GM13976 (cell line): ENCODE data around the gene EVI2B.

Experiments used
- DNase-seq: peaks from one replicate; pipeline ENCODE4 v3.0.0; 2012; ENCODE audit warnings: low spot score
- CTCF ChIP-seq: IDR thresholded peaks from 2 replicates; pipeline ENCODE4 v1.5.1; 2012; ENCODE audit warnings: borderline replicate concordance, mild to moderate bottlenecking; ENCODE audit not compliant: insufficient read depth; ENCODE audit errors: extremely low read depth, missing control alignments, control extremely low read depth
- in situ Hi-C: fragments of 300-500 bp; cut with MboI; formaldehyde crosslinking; loops from one replicate; pipeline ENCODE4 v1.12.0; 2022; ENCODE audit warnings: low sequenced_read_pairs, mixed read lengths, inconsistent platforms; ENCODE audit not compliant: unreplicated experiment

EVI2B gene

DNA sequence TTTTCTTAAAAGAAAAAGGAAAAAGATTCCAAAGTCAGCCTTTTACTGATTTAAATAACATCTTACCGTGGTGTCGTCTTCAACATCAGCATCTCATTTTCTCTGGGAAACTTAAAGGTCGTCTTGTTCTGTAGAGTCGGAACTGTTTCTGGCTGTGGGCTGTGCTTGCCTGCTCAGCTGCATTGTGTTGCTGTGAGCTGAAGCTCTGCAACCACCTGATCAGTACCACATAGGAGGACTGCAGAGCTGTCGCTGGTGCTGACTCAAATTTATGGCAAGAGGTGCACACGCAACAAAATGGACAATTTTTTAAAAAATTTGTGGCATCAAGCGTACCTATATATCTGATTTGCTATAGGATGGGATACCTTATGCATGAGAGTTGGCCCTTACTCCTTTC lies 16.8 kb downstream of the EVI2B start, which contains the start of gene OMG:
Gene OMG (minus strand): TSS at position 150 of the 400 bp plus-strand sequence. CDS start 908 bp downstream, outside the sequence.
- in situ Hi-C loops: no loop called here
- DNase-seq: no peak

GRCh38 chr17:31296142-31296541 lies 17.7 kb downstream of the EVI2B start:
- no peak for DNase-seq
- in situ Hi-C loops: no loop called here
- no peak for TF ChIP-seq CTCF

More for the DNA sequence above, 16.8 kb downstream of the EVI2B start, which contains the start of gene OMG:
- no peak for TF ChIP-seq CTCF

- in situ Hi-C loops: no loop called here
- no peak for TF ChIP-seq CTCF
- DNase-seq: no peak
Observed at GRCh38 chr17:31295489-31295871, 18.4 kb downstream of the EVI2B start.

GRCh38 chr17:31294820-31295488 lies 18.9 kb downstream of the EVI2B start:
- in situ Hi-C loops: no loop called here
- TF ChIP-seq CTCF: no peak
- no peak for DNase-seq

GRCh38 chr17:31294231-31294630 lies 19.6 kb downstream of the EVI2B start:
- DNase-seq: no peak
- TF ChIP-seq CTCF: no peak
- in situ Hi-C loops: no loop called here

DNA sequence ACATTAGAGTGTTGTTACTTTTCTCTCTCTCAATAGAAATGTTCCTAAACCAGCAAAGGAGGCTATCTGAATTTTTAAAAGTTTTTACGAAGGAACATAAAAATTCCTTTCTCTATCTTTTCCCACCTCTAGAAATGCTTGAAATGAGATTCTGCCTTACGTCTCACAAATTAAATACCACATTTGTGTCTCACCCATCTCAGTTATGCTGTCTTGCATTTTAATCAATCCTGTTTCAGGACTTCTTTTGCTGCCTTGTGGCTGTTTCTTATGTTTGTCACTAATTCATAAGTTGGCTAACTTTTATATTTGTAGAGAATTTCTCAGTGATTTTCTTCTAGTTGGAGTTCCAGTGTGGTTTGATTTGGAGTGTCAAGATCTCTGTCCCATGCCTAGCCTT lies 20.3 kb downstream of the EVI2B start:
- in situ Hi-C loops: no loop called here
- no peak for TF ChIP-seq CTCF
- DNase-seq: no peak
